Ovary (tissue), 9 donors: ENCODE data around the gene ECM2. TPM values are rescaled to one million over a fixed set of nuclear protein-coding genes. Genes with fewer than 3 reads are reported as not detected.

ENCODE experiments used
- DNase-seq, 5 donors: peaks; one replicate each; pipeline ENCODE4 v3.0.0-alpha.2; 2019 to 2020
- H3K27ac ChIP-seq, 2 donors: fragments of 200-600 bp; one replicate each; pipeline versions ENCODE4 v1.5.1 to v1.8.0; 2019 to 2022
- H3K27me3 ChIP-seq: fragments of 200-600 bp; one replicate; pipeline ENCODE4 v1.8.0; 2022
- H3K36me3 ChIP-seq: fragments of 200-600 bp; sonication (generic); one replicate; pipeline ENCODE4 v1.5.1; 2019
- H3K4me1 ChIP-seq: one replicate; pipeline ENCODE4 v1.8.1; 2013; ENCODE audit warnings: mild to moderate bottlenecking, moderate library complexity; ENCODE audit not compliant: insufficient read depth
- H3K4me3 ChIP-seq: fragments of 200-600 bp; sonication (generic); one replicate; pipeline ENCODE4 v1.5.1; 2017
- H3K9me3 ChIP-seq, 2 donors: fragments of 200-600 bp in 1 of 2; sonication (generic) in 1 of 2; one replicate each; pipeline versions ENCODE4 v1.5.1 to v1.8.1; 2013 to 2019; ENCODE audit warnings: mild to moderate bottlenecking in 1 of 2, moderate library complexity in 1 of 2
- EP300 ChIP-seq: sonication (generic); formaldehyde crosslinking; IDR thresholded peaks from one replicate; pipeline ENCODE4 v1.6.1; 2017; ENCODE audit warnings: antibody characterized with exemption
- POLR2A ChIP-seq: fragments of 450-650 bp; IDR thresholded peaks from one replicate; pipeline ENCODE4 v1.6.1; 2017; ENCODE audit warnings: antibody characterized with exemption, mild to moderate bottlenecking, moderate library complexity
- WGBS, 3 donors: extraction: QIAGEN DNeasy Blood & Tissue Kit in 1 of 3; methylation state at CpG; one replicate each; pipeline versions ENCODE4 v1.1.5 to v1.1.7; 2013 to 2017; 5-methylcytosine and 5-hydroxymethylcytosine counted together
- intact Hi-C, 4 donors: fragments of 100-400 bp; cut with DNase I; formaldehyde crosslinking; loops; one replicate each; pipeline versions ENCODE4 v1.11.0 to v1.15.1; 2022 to 2023
- polyA plus RNA-seq, 2 donors: library from polyadenylated mRNA; stranded (reverse); fragments of 200-250 nt in 1 of 2; fragments of 350-450 nt in 1 of 2; fragmentation: Illumina TruSeq in 1 of 2; extraction: RNeasy Lipid Tissue Mini Kit (QIAGEN cat#74804) in 1 of 2; gene quantifications; one replicate each; pipeline ENCODE4 v1.2.3, GENCODE V29; 2013 to 2014
- total RNA-seq, 7 donors: library from RNA; depleted of rRNA in 2 of 7; stranded (reverse); fragments of >200 nt in 2 of 7; fragmentation: NEBNext Ultra II Directional in 3 of 7; extraction: Animal tissue kit (Norgen Biotek cat#: 25700) in 3 of 7; gene quantifications; one replicate each; pipeline versions ENCODE4 v1.1.0 to v1.2.4, GENCODE V29; 2016 to 2023
- TF ChIP-seq, protein P1 (sequence below), 3 donors: fragments of 450-650 bp in 2 of 3; fragments of 200-600 bp in 1 of 3; IDR thresholded peaks; one replicate each; pipeline versions ENCODE4 v1.5.1 to v1.8.0; 2016 to 2022; ENCODE audit warnings: antibody characterized with exemption in 3 of 3, mild to moderate bottlenecking in 1 of 3
- donor health status: DM: no; HTN: no; CAD: no; lungs with moderate emphysema.
- donor health status: DM: no; HTN: no; CAD: no.
- donor health status: Bipolar disorder and iron deficiency.
- donor health status: DM: yes; HTN: yes; CAD: no.
- donor health status: DM: no; HTN: no; CAD: no.
- donor health status: DM: yes; HTN: yes; CAD: no.

Gene ECM2
- total and polyA plus RNA-seq, 9 donors, result 35.0 to 91.4 (median 65.9) TPM

- no peak overlapping the region for H3K27ac ChIP-seq
Measured at GRCh38 chr9:92492781-92493401, 42.9 kb downstream of the ECM2 start.

DNA sequence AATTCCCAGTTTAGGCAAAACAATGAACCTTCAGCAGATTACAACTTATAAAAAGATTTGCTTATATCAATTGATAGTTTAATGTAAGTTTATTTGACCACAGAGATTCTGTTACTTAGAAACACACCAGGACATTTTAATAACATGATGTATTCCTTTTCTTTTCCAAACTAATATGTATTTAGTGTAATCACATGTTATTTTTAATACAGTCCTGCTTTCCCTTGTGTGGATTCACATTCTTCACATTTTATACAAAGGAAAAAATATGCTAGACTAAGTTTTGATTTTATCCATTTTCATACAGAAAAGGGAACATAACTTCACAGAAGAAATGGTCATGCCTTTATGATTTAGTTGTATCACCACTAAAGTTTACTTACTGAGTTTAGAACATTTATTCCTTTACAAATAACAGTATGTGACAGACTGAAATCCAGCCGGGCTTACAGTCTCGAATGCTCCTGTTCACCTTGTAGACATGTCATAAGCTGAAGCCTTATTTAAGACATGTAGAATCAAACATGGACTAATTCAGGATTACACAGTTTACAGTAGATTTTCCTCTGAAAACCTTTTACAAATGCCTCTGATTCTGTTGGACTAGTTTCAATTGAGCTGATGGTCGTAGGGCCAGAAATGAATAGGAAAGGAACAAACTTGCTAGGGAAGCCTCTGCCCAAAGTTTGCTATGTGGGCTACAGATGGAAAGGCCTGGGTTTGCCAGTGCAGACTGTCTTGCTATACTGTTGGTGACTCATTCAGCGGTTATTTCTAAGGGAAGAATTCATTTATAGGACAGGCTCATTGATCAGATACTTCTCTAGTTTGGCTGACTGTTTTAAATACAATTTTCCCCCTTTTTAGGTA is 46.9 kb downstream of the ECM2 start:
- no peaks in the 10 kb centered on the region for H3K27me3 ChIP-seq
- TF ChIP-seq, protein P1, sequence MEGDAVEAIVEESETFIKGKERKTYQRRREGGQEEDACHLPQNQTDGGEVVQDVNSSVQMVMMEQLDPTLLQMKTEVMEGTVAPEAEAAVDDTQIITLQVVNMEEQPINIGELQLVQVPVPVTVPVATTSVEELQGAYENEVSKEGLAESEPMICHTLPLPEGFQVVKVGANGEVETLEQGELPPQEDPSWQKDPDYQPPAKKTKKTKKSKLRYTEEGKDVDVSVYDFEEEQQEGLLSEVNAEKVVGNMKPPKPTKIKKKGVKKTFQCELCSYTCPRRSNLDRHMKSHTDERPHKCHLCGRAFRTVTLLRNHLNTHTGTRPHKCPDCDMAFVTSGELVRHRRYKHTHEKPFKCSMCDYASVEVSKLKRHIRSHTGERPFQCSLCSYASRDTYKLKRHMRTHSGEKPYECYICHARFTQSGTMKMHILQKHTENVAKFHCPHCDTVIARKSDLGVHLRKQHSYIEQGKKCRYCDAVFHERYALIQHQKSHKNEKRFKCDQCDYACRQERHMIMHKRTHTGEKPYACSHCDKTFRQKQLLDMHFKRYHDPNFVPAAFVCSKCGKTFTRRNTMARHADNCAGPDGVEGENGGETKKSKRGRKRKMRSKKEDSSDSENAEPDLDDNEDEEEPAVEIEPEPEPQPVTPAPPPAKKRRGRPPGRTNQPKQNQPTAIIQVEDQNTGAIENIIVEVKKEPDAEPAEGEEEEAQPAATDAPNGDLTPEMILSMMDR (IDR thresholded peaks at IDR 0.05), result no peak
- TF ChIP-seq POLR2A (no peak), EP300 (no peak)
- no peak for DNase-seq
- no peak overlapping the region for H3K4me3 ChIP-seq
- WGBS, 3 donors, result 33 to 41% (median 35%) methylated on average over 4 of the region's 4 CpGs
- no peaks in the 10 kb centered on the region for H3K9me3 ChIP-seq
- intact Hi-C loops, result no loop called here
- H3K36me3 ChIP-seq, result no peaks in the 10 kb centered on the region
- H3K4me1 ChIP-seq, result peaks cover 2% of the 10 kb centered on the region
- peak overlapping the region in 1 of 2 donors; percentile 3 for H3K27ac ChIP-seq

More at GRCh38 chr9:92492781-92493401, 42.9 kb downstream of the ECM2 start:
- 48 to 74% (median 59%) methylated on average over 3 of the region's 3 CpGs for WGBS, 3 donors
- no peak for DNase-seq
- intact Hi-C loops, result no loop called here
- no peaks in the 10 kb centered on the region for H3K27me3 ChIP-seq
- no peaks in the 10 kb centered on the region for H3K9me3 ChIP-seq
- TF ChIP-seq, protein P1 (IDR thresholded peaks at IDR 0.05), result no peak
- TF ChIP-seq EP300, result no peak
- TF ChIP-seq POLR2A, result no peak
- no peaks in the 10 kb centered on the region for H3K4me1 ChIP-seq
- no peaks in the 10 kb centered on the region for H3K36me3 ChIP-seq
- no peak overlapping the region for H3K4me3 ChIP-seq

DNA sequence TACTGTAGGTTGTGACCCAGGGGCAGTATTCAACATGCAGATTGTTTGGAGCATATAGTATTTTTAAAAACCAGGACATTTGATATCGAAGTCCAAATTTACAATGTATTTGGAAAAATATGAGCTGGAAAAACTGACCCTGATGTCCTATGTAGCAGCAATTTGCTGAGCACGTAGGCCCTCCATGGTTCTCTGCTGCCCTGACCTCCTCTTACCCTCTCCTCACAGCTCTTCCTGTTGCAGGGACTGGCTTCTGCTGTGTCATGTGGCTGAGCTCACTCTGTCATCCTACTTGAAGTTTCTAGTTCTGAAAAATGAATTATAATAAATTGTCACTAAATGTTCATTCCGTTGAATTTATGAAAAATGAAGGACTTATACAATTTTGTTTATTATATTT is 49.4 kb downstream of the ECM2 start:
- no peak for DNase-seq
- TF ChIP-seq POLR2A (no peak), EP300 (no peak)
- TF ChIP-seq, protein P1 (IDR thresholded peaks at IDR 0.05), result no peak
- H3K4me1 ChIP-seq, result peaks cover 5% of the 10 kb centered on the region
- no peaks in the 10 kb centered on the region for H3K36me3 ChIP-seq
- H3K9me3 ChIP-seq, result no peaks in the 10 kb centered on the region
- 86 to 90% (median 90%) methylated on average over 3 of the region's 3 CpGs for WGBS, 3 donors
- intact Hi-C loops, result no loop called here
- H3K27ac ChIP-seq, result no peak overlapping the region
- no peaks in the 10 kb centered on the region for H3K27me3 ChIP-seq
- no peak overlapping the region for H3K4me3 ChIP-seq

GRCh38 chr9:92484563-92484962 is 51.2 kb downstream of the ECM2 start:
- Histone ChIP-seq H3K9me3 (no peaks in the 10 kb centered on the region), H3K27ac (no peak overlapping the region), H3K4me1 (peaks cover 7% of the 10 kb centered on the region), H3K4me3 (no peak overlapping the region), H3K36me3 (no peaks in the 10 kb centered on the region), H3K27me3 (no peaks in the 10 kb centered on the region)
- no peak for TF ChIP-seq POLR2A
- TF ChIP-seq, protein P1 (IDR thresholded peaks at IDR 0.05), result no peak
- no peak for TF ChIP-seq EP300
- 75 to 83% (median 75%) methylated on average over 3 of the region's 3 CpGs for WGBS, 3 donors
- DNase-seq, result no peak
- intact Hi-C loops, result no loop called here
